B cell (primary cell): Measurements from ENCODE around the gene IL5RA. TPM values are rescaled to one million over a fixed set of nuclear protein-coding genes. Genes with fewer than 3 reads are reported as not detected.

Source experiments
- ATAC-seq: fragments of 200-7000 bp; cut with Tn5 transposase; one replicate; pipeline ENCODE4 v1.10.0; 2021; ENCODE audit warnings: low read depth, mild to moderate bottlenecking, moderate number of reproducible peaks, moderate library complexity
- CTCF ChIA-PET: fragments of 350-600 bp; sonication (Branson Sonifier 250); formaldehyde crosslinking; loops from one replicate; lab custom pipeline; 2021; ENCODE audit warnings: antibody characterized with exemption, inconsistent platforms; lab: Charles Lee
- POLR2A ChIA-PET: fragments of 350-600 bp; sonication (Branson Sonifier 250); formaldehyde crosslinking; loops from one replicate; lab custom pipeline; 2021; ENCODE audit warnings: antibody characterized with exemption; lab: Charles Lee
- DNase-seq: peaks from one replicate; pipeline ENCODE4 v3.0.0; 2013
- H2AFZ ChIP-seq: 2 replicates; pipeline ENCODE4 v1.6.1; 2012; ENCODE audit warnings: mild to moderate bottlenecking, low read depth, low read length; ENCODE audit not compliant: insufficient read depth, poor library complexity, severe bottlenecking
- H3K27ac ChIP-seq, 2 donors: 1 replicate in 1 of 2; 2 replicates in 1 of 2; pipeline ENCODE4 v1.5.1; 2012 to 2013; ENCODE audit warnings: low read length in 2 of 2, mild to moderate bottlenecking in 2 of 2, moderate library complexity in 1 of 2
- H3K27me3 ChIP-seq, 4 experiments: fragments of 200-600 bp in 1 of 4; sonication (generic) in 1 of 4; replicated peaks in 1 of 4; 1 replicate in 2 of 4; 2 replicates in 2 of 4; pipeline versions ENCODE4 v1.6.1 to v1.7.0; 2013 to 2016; ENCODE audit warnings: low read length in 3 of 4, mild to moderate bottlenecking in 2 of 4, mixed read lengths in 1 of 4, moderate library complexity in 1 of 4; ENCODE audit not compliant: insufficient read depth in 4 of 4, control insufficient read depth in 3 of 4; ENCODE audit errors: control extremely low read depth in 1 of 4
- H3K36me3 ChIP-seq, 2 experiments: replicated peaks in 1 of 2; 1 replicate in 1 of 2; 2 replicates in 1 of 2; pipeline versions ENCODE4 v1.6.1 to v1.7.1; 2013; ENCODE audit warnings: low read length in 1 of 2; ENCODE audit not compliant: insufficient read depth in 2 of 2, control insufficient read depth in 1 of 2; ENCODE audit errors: control extremely low read depth in 1 of 2, extremely low read depth in 1 of 2
- H3K4me1 ChIP-seq, 2 donors: fragments of 200-600 bp in 1 of 2; sonication (generic) in 1 of 2; 1 replicate in 1 of 2; 2 replicates in 1 of 2; pipeline versions ENCODE4 v1.5.1 to v1.6.1; 2013 to 2017; ENCODE audit warnings: low read length in 2 of 2; ENCODE audit not compliant: control insufficient read depth in 2 of 2, insufficient read depth in 2 of 2
- H3K4me2 ChIP-seq: replicated peaks from 2 replicates; pipeline ENCODE3; 2012; ENCODE audit warnings: mild to moderate bottlenecking, low read depth, low read length; ENCODE audit not compliant: poor library complexity, severe bottlenecking
- H3K4me3 ChIP-seq, 5 experiments: fragments of 200-600 bp in 1 of 5; sonication (generic) in 1 of 5; 1 replicate in 3 of 5; 2 replicates in 2 of 5; pipeline versions ENCODE4 v1.5.1 to v1.7.0; 2011 to 2016; ENCODE audit warnings: low read length in 4 of 5, mild to moderate bottlenecking in 4 of 5, low read depth in 2 of 5, control low read depth in 1 of 5, moderate library complexity in 1 of 5; ENCODE audit not compliant: insufficient read depth in 1 of 5; ENCODE audit errors: control extremely low read depth in 1 of 5, extremely low read depth in 1 of 5
- H3K79me2 ChIP-seq: fragments of 200-600 bp; sonication (generic); one replicate; pipeline ENCODE4 v1.6.0; 2016; ENCODE audit warnings: low read length; ENCODE audit not compliant: control insufficient read depth, insufficient read depth
- H3K9ac ChIP-seq: fragments of 200-600 bp; sonication (generic); 2 replicates; pipeline ENCODE4 v1.6.1; 2017; ENCODE audit warnings: mild to moderate bottlenecking, low read length, moderate library complexity
- H3K9me3 ChIP-seq, 3 donors: one replicate each; pipeline versions ENCODE4 v1.6.1 to v1.7.1; 2013; ENCODE audit warnings: low read length in 2 of 3; ENCODE audit not compliant: control insufficient read depth in 2 of 3, insufficient read depth in 1 of 3; ENCODE audit errors: control extremely low read depth in 1 of 3
- H4K20me1 ChIP-seq: 2 replicates; pipeline ENCODE4 v1.6.0; 2012; ENCODE audit warnings: mild to moderate bottlenecking, low read length; ENCODE audit not compliant: insufficient read depth, control insufficient read depth, poor library complexity, severe bottlenecking
- H3K27ac Mint-ChIP-seq: one replicate; pipeline ENCODE4 v1.8.0; 2021; ENCODE audit warnings: mixed read lengths
- H3K27me3 Mint-ChIP-seq: one replicate; pipeline ENCODE4 v1.8.0; 2021; ENCODE audit warnings: mixed read lengths
- H3K4me1 Mint-ChIP-seq: one replicate; pipeline ENCODE4 v1.8.0; 2021; ENCODE audit warnings: mixed read lengths
- H3K4me3 Mint-ChIP-seq: one replicate; pipeline ENCODE4 v1.8.0; 2021; ENCODE audit warnings: mixed read lengths
- H3K9me3 Mint-ChIP-seq: one replicate; pipeline ENCODE4 v1.8.0; 2022; ENCODE audit warnings: mixed read lengths; ENCODE audit not compliant: insufficient read depth
- CTCF ChIP-seq: fragments of 200-600 bp; IDR thresholded peaks from one replicate; pipeline ENCODE4 v1.8.0; 2022; ENCODE audit warnings: antibody characterized with exemption, mild to moderate bottlenecking
- EZH2 ChIP-seq: IDR thresholded peaks from 2 replicates; pipeline ENCODE4 v1.6.1; 2012; ENCODE audit warnings: borderline replicate concordance, low read depth, mild to moderate bottlenecking, moderate library complexity, low read length; ENCODE audit not compliant: insufficient read depth, poor library complexity, severe bottlenecking
- WGBS: methylation state at CpG from one replicate; pipeline ENCODE4 v1.1.5; 2013; ENCODE audit warnings: missing lambda C conversion rate; ENCODE audit not compliant: insufficient coverage; 5-methylcytosine and 5-hydroxymethylcytosine counted together
- intact Hi-C: fragments of 100-400 bp; cut with micrococcal nuclease; formaldehyde crosslinking; loops from one replicate; pipeline ENCODE4 v1.10.0; 2022
- polyA plus RNA-seq: library from polyadenylated mRNA; depleted of rRNA; stranded (reverse); fragments of >200 nt; gene quantifications from 2 replicates; pipeline ENCODE4 v1.2.3, GENCODE V29; 2012
- total RNA-seq, 2 donors: library from RNA; stranded (reverse); fragments of 120-200 nt in 1 of 2; gene quantifications; 1 replicate in 1 of 2; 2 replicates in 1 of 2; pipeline versions ENCODE4 v1.2.3 to v1.2.4, GENCODE V29; 2013 to 2022

Gene IL5RA
- total and polyA plus RNA-seq, 2 donors (not counting 1 experiment from before 2014, with no cell fraction given), result 1.0 to 2.6 TPM

GRCh38 chr3:3027976-3028567 lies 82.1 kb downstream of the IL5RA start:
- no peak for DNase-seq
- CTCF ChIA-PET, result no interaction called here
- 20% methylated on average over 1 of the region's 5 CpGs for WGBS

More at GRCh38 chr3:3027976-3028567, 82.1 kb downstream of the IL5RA start:
- H3K4me3 Mint-ChIP-seq, result no peak overlapping the region
- H3K4me1 Mint-ChIP-seq, result peaks cover 2% of the 10 kb centered on the region
- no peaks in the 10 kb centered on the region for H3K36me3 ChIP-seq
- no peak overlapping the region for H3K4me2 ChIP-seq
- ATAC-seq, result no peak
- H3K27ac Mint-ChIP-seq, result no peak overlapping the region
- no peak overlapping the region for H3K27ac ChIP-seq
- peaks cover 0 to 7% (median 4%) of the 10 kb centered on the region in 4 experiments for H3K27me3 ChIP-seq
- H3K9me3 Mint-ChIP-seq, result no peaks in the 10 kb centered on the region
- intact Hi-C loops, result no loop called here
- H4K20me1 ChIP-seq, result no peaks in the 10 kb centered on the region
- TF ChIP-seq EZH2, result no peak
- TF ChIP-seq CTCF, result no peak
- POLR2A ChIA-PET, result no interaction called here
- no peak overlapping the region for H3K4me3 ChIP-seq
- no peaks in the 10 kb centered on the region for H3K9me3 ChIP-seq
- no peaks in the 10 kb centered on the region for H3K4me1 ChIP-seq
- H3K79me2 ChIP-seq, result no peaks in the 10 kb centered on the region
- H3K9ac ChIP-seq, result no peak overlapping the region
- H2AFZ ChIP-seq, result peak overlapping the region; percentile 7
- H3K27me3 Mint-ChIP-seq, result peaks cover 4% of the 10 kb centered on the region
